Chondrocyte (in vitro differentiated cells): ENCODE data around the gene ZFP36L2. TPM values are rescaled to one million over a fixed set of nuclear protein-coding genes. Genes with fewer than 3 reads are reported as not detected.

Source experiments
- DNase-seq: peaks from one replicate; pipeline ENCODE4 v3.0.0; 2021; ENCODE audit warnings: mixed read lengths, low spot score
- H3K27ac Mint-ChIP-seq: one replicate; pipeline ENCODE4 v1.8.0; 2021; ENCODE audit warnings: mild to moderate bottlenecking, moderate library complexity, mixed read lengths; ENCODE audit not compliant: unreplicated experiment
- H3K27me3 Mint-ChIP-seq: 2 replicates; pipeline ENCODE4 v1.8.0; 2021; ENCODE audit warnings: low read depth, mixed read lengths
- H3K36me3 Mint-ChIP-seq: 2 replicates; pipeline ENCODE4 v1.8.0; 2021; ENCODE audit warnings: low read depth, mixed read lengths
- H3K4me1 Mint-ChIP-seq: 2 replicates; pipeline ENCODE4 v1.8.0; 2021; ENCODE audit warnings: low read depth, mild to moderate bottlenecking, mixed read lengths
- H3K4me3 Mint-ChIP-seq: one replicate; pipeline ENCODE4 v1.8.0; 2021; ENCODE audit warnings: mild to moderate bottlenecking, moderate library complexity, mixed read lengths; ENCODE audit not compliant: unreplicated experiment
- H3K9me3 Mint-ChIP-seq: 2 replicates; pipeline ENCODE4 v1.8.0; 2021; ENCODE audit warnings: low read depth, mixed read lengths
- long read RNA-seq: library from polyadenylated mRNA; stranded (forward); transcript quantifications from one replicate; pipeline ENCODE4 v2.0.0, GENCODE V29; 2021
- total RNA-seq: library from RNA; stranded (reverse); gene quantifications from 3 replicates; pipeline ENCODE4 v1.2.1, GENCODE V29; 2021
- TF ChIP-seq, protein P1 (sequence below): fragments of 200-600 bp; sonication (generic); IDR thresholded peaks from 2 replicates; pipeline ENCODE4 v1.5.0; 2021; ENCODE audit warnings: antibody characterized with exemption, mild to moderate bottlenecking, moderate library complexity

The ZFP36L2 gene, protein sequence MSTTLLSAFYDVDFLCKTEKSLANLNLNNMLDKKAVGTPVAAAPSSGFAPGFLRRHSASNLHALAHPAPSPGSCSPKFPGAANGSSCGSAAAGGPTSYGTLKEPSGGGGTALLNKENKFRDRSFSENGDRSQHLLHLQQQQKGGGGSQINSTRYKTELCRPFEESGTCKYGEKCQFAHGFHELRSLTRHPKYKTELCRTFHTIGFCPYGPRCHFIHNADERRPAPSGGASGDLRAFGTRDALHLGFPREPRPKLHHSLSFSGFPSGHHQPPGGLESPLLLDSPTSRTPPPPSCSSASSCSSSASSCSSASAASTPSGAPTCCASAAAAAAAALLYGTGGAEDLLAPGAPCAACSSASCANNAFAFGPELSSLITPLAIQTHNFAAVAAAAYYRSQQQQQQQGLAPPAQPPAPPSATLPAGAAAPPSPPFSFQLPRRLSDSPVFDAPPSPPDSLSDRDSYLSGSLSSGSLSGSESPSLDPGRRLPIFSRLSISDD
- 95.8 to 103 TPM (median 98.3 TPM) in 3 replicates for total RNA-seq
- long read RNA-seq, transcript ZFP36L2-201 (2 exons, 3,696 nt): major isoform, 384 of 533 reads
- long read RNA-seq, partial matches to known transcripts: 0 of 533 reads
- long read RNA-seq, other reads (novel, unspliced or antisense): 149 of 533 reads

DNA sequence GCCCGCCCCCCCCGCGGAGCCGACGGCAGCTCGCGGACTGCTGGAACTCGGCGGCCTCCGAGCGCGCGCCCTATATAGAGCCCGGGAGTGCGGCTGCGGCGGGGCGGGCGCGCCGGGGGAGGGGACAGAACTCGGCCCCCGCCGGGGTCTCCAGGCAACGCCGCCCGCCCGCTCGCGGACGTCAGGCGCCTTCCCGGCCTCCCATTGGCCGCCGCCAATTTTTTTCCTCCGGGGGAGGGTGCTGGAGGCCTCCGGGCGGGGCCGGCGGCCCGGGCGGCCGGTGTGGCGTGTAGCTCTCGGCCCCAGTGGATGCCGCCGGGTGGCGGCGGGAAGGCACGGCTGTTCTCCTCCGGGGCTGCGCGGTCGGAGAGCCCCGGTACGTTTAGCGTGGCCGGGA is at the start of gene ZFP36L2:
Gene ZFP36L2, minus strand, starts transcription at position 49 of the 397 bp plus-strand sequence. CDS start 291 bp downstream, outside the sequence.
- Mint-ChIP-seq H3K27me3 (no peaks in the 10 kb centered on the region), H3K9me3 (no peaks in the 10 kb centered on the region), H3K4me3 (peak within 1 kb of the TSS; percentile 94), H3K36me3 (peaks cover 20% of the 10 kb centered on the region), H3K4me1 (peaks cover 43% of the 10 kb centered on the region), H3K27ac (peak within 1 kb of the TSS; percentile 95)
- TF ChIP-seq, protein P1, sequence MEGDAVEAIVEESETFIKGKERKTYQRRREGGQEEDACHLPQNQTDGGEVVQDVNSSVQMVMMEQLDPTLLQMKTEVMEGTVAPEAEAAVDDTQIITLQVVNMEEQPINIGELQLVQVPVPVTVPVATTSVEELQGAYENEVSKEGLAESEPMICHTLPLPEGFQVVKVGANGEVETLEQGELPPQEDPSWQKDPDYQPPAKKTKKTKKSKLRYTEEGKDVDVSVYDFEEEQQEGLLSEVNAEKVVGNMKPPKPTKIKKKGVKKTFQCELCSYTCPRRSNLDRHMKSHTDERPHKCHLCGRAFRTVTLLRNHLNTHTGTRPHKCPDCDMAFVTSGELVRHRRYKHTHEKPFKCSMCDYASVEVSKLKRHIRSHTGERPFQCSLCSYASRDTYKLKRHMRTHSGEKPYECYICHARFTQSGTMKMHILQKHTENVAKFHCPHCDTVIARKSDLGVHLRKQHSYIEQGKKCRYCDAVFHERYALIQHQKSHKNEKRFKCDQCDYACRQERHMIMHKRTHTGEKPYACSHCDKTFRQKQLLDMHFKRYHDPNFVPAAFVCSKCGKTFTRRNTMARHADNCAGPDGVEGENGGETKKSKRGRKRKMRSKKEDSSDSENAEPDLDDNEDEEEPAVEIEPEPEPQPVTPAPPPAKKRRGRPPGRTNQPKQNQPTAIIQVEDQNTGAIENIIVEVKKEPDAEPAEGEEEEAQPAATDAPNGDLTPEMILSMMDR: peak; percentile 11
- DNase-seq: no peak

DNA sequence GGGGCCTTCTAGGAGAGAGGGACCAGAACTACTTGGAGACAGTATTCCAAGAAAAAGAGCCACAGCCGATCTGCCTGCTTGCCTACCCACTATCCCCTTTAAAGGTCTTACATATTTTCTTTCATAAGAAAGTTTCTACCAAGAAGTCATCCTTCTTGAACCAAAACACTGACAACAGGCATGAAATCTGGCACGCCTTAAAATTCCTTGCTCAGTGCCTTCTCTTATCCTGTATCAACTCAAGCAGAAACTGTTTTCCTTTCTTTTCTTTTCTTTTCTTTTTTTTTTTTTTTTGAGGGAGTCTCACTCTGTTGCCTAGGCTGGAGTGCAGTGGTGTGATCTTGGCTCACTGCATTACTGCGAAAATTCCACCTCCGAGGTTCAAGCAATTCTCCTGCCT is 48.3 kb upstream of the ZFP36L2 start:
- Mint-ChIP-seq H3K9me3 (no peaks in the 10 kb centered on the region), H3K27me3 (no peaks in the 10 kb centered on the region), H3K36me3 (peaks cover 2% of the 10 kb centered on the region), H3K4me3 (no peak overlapping the region), H3K4me1 (peaks cover 68% of the 10 kb centered on the region), H3K27ac (no peak overlapping the region)
- TF ChIP-seq, protein P1: no peak
- DNase-seq: no peak

- no peak for DNase-seq
- Mint-ChIP-seq H3K27me3 (no peaks in the 10 kb centered on the region), H3K9me3 (no peaks in the 10 kb centered on the region), H3K4me1 (peaks cover 73% of the 10 kb centered on the region), H3K4me3 (no peak overlapping the region), H3K27ac (peak overlapping the region; percentile 87), H3K36me3 (peaks cover 2% of the 10 kb centered on the region)
- TF ChIP-seq, protein P1: no peak
Measured at GRCh38 chr2:43274055-43274454, 47.6 kb upstream of the ZFP36L2 start.

- TF ChIP-seq, protein P1: no peak
- Mint-ChIP-seq H3K27me3 (no peaks in the 10 kb centered on the region), H3K9me3 (no peaks in the 10 kb centered on the region), H3K4me1 (peaks cover 73% of the 10 kb centered on the region), H3K27ac (peak overlapping the region; percentile 87), H3K4me3 (no peak overlapping the region), H3K36me3 (peaks cover 2% of the 10 kb centered on the region)
- DNase-seq: no peak
Measured at GRCh38 chr2:43273529-43273928, 47.1 kb upstream of the ZFP36L2 start.

- Mint-ChIP-seq H3K9me3 (no peaks in the 10 kb centered on the region), H3K36me3 (peaks cover 2% of the 10 kb centered on the region), H3K4me3 (no peak overlapping the region), H3K27me3 (no peaks in the 10 kb centered on the region), H3K27ac (no peak overlapping the region), H3K4me1 (peaks cover 74% of the 10 kb centered on the region)
- TF ChIP-seq, protein P1: peak; percentile 54
- no peak for DNase-seq
Measured at GRCh38 chr2:43270930-43271615, 44.7 kb upstream of the ZFP36L2 start.
